Stimulated activated naive B cell treated with anti-CD40 and anti-IgM and Interleukin-4, amounts not matched to agents 10 μg/mL and 1 μg/mL and 100 μg/mL, for 72 hours (primary cell): ENCODE results near the gene CACYBP.

Experiments
- ATAC-seq, 2 donors: fragments of 150-1000 bp; cut with Tn5 transposase; replicated peaks; 2 replicates each; pipeline ENCODE4 v1.10.0; 2021; ENCODE audit warnings: moderate library complexity in 1 of 2
- DNase-seq: peaks from one replicate; pipeline ENCODE4 v3.0.0; 2021
- H3K27ac Mint-ChIP-seq: one replicate; pipeline ENCODE4 v1.8.0; 2022; ENCODE audit warnings: mild to moderate bottlenecking, mixed read lengths
- H3K27me3 Mint-ChIP-seq, 2 donors: one replicate each; pipeline ENCODE4 v1.8.0; 2022; ENCODE audit warnings: mixed read lengths in 2 of 2
- H3K36me3 Mint-ChIP-seq, 2 donors: one replicate each; pipeline ENCODE4 v1.8.0; 2022; ENCODE audit warnings: mixed read lengths in 2 of 2, mild to moderate bottlenecking in 1 of 2
- H3K4me1 Mint-ChIP-seq, 2 donors: one replicate each; pipeline ENCODE4 v1.8.0; 2022; ENCODE audit warnings: mixed read lengths in 2 of 2, mild to moderate bottlenecking in 1 of 2
- H3K4me3 Mint-ChIP-seq, 2 donors: one replicate each; pipeline ENCODE4 v1.8.0; 2022; ENCODE audit warnings: mild to moderate bottlenecking in 2 of 2, mixed read lengths in 2 of 2, moderate library complexity in 1 of 2
- H3K9me3 Mint-ChIP-seq, 2 donors: one replicate each; pipeline ENCODE4 v1.8.0; 2022; ENCODE audit warnings: mixed read lengths in 2 of 2, mild to moderate bottlenecking in 1 of 2

Gene CACYBP, protein sequence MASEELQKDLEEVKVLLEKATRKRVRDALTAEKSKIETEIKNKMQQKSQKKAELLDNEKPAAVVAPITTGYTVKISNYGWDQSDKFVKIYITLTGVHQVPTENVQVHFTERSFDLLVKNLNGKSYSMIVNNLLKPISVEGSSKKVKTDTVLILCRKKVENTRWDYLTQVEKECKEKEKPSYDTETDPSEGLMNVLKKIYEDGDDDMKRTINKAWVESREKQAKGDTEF

DNA sequence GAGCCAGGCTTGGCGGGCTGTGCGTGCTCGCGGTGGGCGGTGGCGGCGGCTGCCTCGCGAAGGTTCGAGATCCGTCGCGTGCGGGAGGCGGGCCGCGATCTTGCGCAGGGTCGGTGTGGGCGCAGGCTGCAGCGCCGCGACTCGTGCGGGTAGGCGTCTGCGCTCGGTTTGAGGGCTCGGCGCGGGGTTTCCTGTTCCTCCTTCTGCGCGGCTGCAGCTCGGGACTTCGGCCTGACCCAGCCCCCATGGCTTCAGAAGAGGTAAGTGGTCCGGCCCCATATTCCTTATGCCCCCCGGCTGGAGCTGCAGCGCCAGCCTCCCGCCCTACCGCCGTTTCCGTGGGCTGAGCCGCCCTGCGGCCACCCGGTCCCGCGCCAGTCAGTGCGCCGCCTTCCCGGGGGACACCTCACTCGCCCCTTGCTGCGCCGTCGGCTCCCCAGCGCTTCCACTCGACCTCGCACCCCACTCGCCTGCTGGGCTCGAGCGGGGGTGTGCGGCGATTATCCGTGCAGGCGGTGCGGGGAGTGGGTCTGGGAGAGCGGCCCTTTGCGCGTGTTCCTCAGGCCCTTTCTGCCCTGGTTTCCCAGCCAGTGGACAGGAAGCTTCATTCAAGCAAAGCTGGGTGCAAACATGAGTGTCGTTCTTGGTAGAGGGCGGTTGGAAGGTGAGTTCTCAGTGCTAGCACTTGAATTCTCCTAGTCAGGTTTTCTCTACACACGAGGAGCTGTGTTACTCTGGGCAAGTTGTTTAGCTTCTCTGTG lies at the start of gene CACYBP:
Gene CACYBP (plus strand): TSS at position 12 of the 761 bp plus-strand sequence. CDS start 234 bp downstream, at position 246.
- H3K9me3 Mint-ChIP-seq = no peaks in the 10 kb centered on the region
- no peaks in the 10 kb centered on the region for H3K27me3 Mint-ChIP-seq
- no peak within 1 kb of the TSS for H3K27ac Mint-ChIP-seq
- H3K36me3 Mint-ChIP-seq = peaks cover 7 to 15% of the 10 kb centered on the region in 2 donors
- no peak within 1 kb of the TSS for H3K4me3 Mint-ChIP-seq
- DNase-seq = no peak
- peak; percentile 3 to 66 for ATAC-seq
- H3K4me1 Mint-ChIP-seq = peaks cover 13 to 30% of the 10 kb centered on the region in 2 donors

- H3K4me1 Mint-ChIP-seq = peaks cover 29 to 69% of the 10 kb centered on the region in 2 donors
- DNase-seq = peak; percentile 72
- H3K27ac Mint-ChIP-seq = peak overlapping the region; percentile 89
- no peaks in the 10 kb centered on the region for H3K9me3 Mint-ChIP-seq
- peaks cover 13% of the 10 kb centered on the region in 2 donors for H3K36me3 Mint-ChIP-seq
- peak; percentile 86 for ATAC-seq
- H3K4me3 Mint-ChIP-seq = peak overlapping the region; percentile 56 to 78
- H3K27me3 Mint-ChIP-seq = no peaks in the 10 kb centered on the region
Measured at GRCh38 chr1:174953285-174954072, 46.3 kb upstream of the CACYBP start.

GRCh38 chr1:174954073-174954460 lies 45.7 kb upstream of the CACYBP start:
- H3K27ac Mint-ChIP-seq = peak overlapping the region; percentile 87
- H3K4me1 Mint-ChIP-seq = peaks cover 29 to 66% of the 10 kb centered on the region in 2 donors
- peaks cover 14% of the 10 kb centered on the region in 2 donors for H3K36me3 Mint-ChIP-seq
- H3K9me3 Mint-ChIP-seq = no peaks in the 10 kb centered on the region
- ATAC-seq = peak; percentile 46 to 55
- no peak for DNase-seq
- H3K27me3 Mint-ChIP-seq = no peaks in the 10 kb centered on the region
- peak overlapping the region; percentile 60 to 78 for H3K4me3 Mint-ChIP-seq

DNA sequence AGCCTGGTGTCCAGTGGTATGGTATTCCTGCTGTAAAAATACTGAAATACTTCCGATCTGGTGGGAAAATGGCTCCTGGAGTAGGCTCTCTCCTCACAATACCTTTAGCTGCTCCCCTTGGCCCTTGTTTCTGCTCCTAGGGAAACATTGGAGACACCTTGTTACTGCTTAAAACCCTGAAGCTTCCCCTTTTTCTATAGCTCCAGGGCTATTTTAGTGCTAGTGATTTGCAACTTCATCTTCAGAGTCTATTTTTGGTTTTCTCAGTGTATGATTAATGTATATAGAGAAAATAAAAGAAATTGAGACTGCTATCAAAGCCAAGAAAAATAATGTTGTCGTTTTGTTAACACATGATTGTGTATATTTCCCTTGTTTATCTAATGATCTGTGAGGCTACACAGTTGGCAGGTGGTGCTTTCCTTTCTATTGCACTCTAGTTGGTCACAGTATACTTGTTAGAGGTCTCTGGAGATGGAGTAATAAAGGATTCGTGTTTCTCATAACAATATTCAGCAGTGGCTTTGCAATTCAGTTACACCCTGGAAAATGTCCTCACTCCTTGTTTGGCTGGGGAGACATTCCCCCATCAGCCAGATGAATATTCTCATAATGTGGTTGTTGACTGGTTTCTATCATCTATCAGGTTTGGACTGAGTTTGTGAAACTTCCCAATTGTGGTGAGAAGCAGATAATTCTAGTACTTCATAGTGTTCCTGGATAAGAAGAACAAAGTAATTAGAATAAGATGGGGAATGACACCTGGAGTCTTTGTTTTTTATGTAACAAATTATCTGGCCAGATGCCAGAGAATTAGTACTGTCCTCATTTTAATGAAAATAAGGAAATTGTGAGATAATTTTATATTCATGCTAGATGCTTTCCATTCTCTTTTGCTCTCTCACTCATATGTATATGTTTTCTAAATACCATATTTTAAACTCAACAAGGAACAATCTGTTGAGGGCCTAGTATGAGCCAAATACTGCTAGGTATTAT lies 44.8 kb upstream of the CACYBP start:
- DNase-seq = no peak
- H3K27me3 Mint-ChIP-seq = no peaks in the 10 kb centered on the region
- H3K9me3 Mint-ChIP-seq = no peaks in the 10 kb centered on the region
- H3K27ac Mint-ChIP-seq = peak overlapping the region; percentile 87
- ATAC-seq = no peak
- peaks cover 14% of the 10 kb centered on the region in 2 donors for H3K36me3 Mint-ChIP-seq
- H3K4me1 Mint-ChIP-seq = peaks cover 26 to 57% of the 10 kb centered on the region in 2 donors
- H3K4me3 Mint-ChIP-seq = peak overlapping the region; percentile 29 to 65

GRCh38 chr1:174956086-174956485 lies 43.7 kb upstream of the CACYBP start:
- no peak for ATAC-seq
- H3K4me3 Mint-ChIP-seq = no peak overlapping the region
- no peaks in the 10 kb centered on the region for H3K9me3 Mint-ChIP-seq
- H3K27me3 Mint-ChIP-seq = no peaks in the 10 kb centered on the region
- DNase-seq = no peak
- peaks cover 10 to 11% of the 10 kb centered on the region in 2 donors for H3K36me3 Mint-ChIP-seq
- H3K27ac Mint-ChIP-seq = no peak overlapping the region
- H3K4me1 Mint-ChIP-seq = peaks cover 21 to 46% of the 10 kb centered on the region in 2 donors

GRCh38 chr1:174956976-174957375 lies 42.8 kb upstream of the CACYBP start:
- Mint-ChIP-seq H3K9me3 (no peaks in the 10 kb centered on the region), H3K4me1 (peaks cover 21 to 37% of the 10 kb centered on the region in 2 donors), H3K4me3 (no peak overlapping the region), H3K36me3 (peaks cover 10% of the 10 kb centered on the region in 2 donors), H3K27me3 (no peaks in the 10 kb centered on the region), H3K27ac (no peak overlapping the region)
- DNase-seq (no peak), ATAC-seq (no peak)

- peaks cover 10% of the 10 kb centered on the region in 2 donors for H3K36me3 Mint-ChIP-seq
- H3K9me3 Mint-ChIP-seq = no peaks in the 10 kb centered on the region
- H3K4me1 Mint-ChIP-seq = peaks cover 21 to 34% of the 10 kb centered on the region in 2 donors
- no peak overlapping the region for H3K4me3 Mint-ChIP-seq
- no peaks in the 10 kb centered on the region for H3K27me3 Mint-ChIP-seq
- H3K27ac Mint-ChIP-seq = no peak overlapping the region
- DNase-seq = no peak
- no peak for ATAC-seq
Measured at GRCh38 chr1:174957829-174958228, 41.9 kb upstream of the CACYBP start.

DNA sequence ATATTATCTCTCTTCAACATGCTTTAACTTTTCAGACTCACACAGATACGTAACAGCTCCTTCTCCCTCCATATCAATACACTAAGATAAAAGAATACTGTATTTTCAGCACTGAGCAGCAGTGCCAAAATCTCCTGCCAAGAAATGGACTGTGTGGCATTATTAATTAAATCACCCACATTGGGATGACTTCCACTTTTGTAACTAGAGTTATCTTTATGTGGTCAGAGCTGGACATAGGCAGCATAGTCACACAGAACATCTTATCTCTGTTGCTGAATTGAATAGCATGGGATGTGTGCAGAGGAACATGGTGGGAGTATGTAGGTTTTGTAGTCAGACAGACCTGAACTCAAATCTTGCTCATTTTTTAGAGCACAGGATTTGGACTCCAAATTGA lies 41.4 kb upstream of the CACYBP start:
- H3K27ac Mint-ChIP-seq = peak overlapping the region; percentile 38
- no peak overlapping the region for H3K4me3 Mint-ChIP-seq
- no peaks in the 10 kb centered on the region for H3K27me3 Mint-ChIP-seq
- H3K36me3 Mint-ChIP-seq = peaks cover 10% of the 10 kb centered on the region in 2 donors
- H3K4me1 Mint-ChIP-seq = peaks cover 18 to 34% of the 10 kb centered on the region in 2 donors
- no peak for ATAC-seq
- DNase-seq = no peak
- H3K9me3 Mint-ChIP-seq = no peaks in the 10 kb centered on the region

- H3K9me3 Mint-ChIP-seq = no peaks in the 10 kb centered on the region
- H3K36me3 Mint-ChIP-seq = peaks cover 10 to 14% of the 10 kb centered on the region in 2 donors
- H3K4me1 Mint-ChIP-seq = peaks cover 19 to 34% of the 10 kb centered on the region in 2 donors
- no peak overlapping the region for H3K4me3 Mint-ChIP-seq
- ATAC-seq (no peak), DNase-seq (no peak)
- H3K27ac Mint-ChIP-seq = no peak overlapping the region
- H3K27me3 Mint-ChIP-seq = no peaks in the 10 kb centered on the region
Measured at GRCh38 chr1:174960362-174960761, 39.4 kb upstream of the CACYBP start.

DNA sequence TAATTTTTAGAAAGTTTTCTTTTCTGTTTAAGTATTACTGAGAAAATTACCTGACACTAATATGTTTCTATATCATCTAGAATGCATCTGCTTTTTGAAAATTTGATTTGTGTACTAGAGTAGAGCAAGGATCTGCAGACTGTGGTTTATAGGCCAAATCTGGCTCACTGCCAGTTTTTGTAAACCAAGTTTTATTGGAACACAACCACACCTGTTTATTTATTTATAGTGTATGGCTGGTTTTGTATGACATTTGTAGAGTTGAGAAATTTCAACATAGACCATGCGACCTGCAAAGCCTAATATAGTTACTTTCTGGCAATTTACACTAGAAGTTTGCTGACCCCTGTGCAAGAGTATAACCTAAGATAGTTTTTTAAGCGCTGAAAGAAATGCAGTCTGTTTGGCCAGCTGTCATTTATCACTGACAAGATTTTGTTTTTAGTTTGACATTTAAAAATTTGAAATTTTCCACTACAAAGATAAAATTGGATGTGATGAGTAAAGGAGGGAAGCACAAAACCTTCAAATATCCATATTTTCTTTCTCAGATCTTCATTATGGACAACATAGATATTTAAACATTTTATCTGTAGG lies 36.1 kb upstream of the CACYBP start:
- peaks cover 24 to 43% of the 10 kb centered on the region in 2 donors for H3K4me1 Mint-ChIP-seq
- H3K4me3 Mint-ChIP-seq = no peak overlapping the region
- H3K36me3 Mint-ChIP-seq = peaks cover 0 to 4% of the 10 kb centered on the region in 2 donors
- no peaks in the 10 kb centered on the region for H3K9me3 Mint-ChIP-seq
- peak overlapping the region; percentile 76 for H3K27ac Mint-ChIP-seq
- no peak for ATAC-seq
- no peaks in the 10 kb centered on the region for H3K27me3 Mint-ChIP-seq
- no peak for DNase-seq

DNA sequence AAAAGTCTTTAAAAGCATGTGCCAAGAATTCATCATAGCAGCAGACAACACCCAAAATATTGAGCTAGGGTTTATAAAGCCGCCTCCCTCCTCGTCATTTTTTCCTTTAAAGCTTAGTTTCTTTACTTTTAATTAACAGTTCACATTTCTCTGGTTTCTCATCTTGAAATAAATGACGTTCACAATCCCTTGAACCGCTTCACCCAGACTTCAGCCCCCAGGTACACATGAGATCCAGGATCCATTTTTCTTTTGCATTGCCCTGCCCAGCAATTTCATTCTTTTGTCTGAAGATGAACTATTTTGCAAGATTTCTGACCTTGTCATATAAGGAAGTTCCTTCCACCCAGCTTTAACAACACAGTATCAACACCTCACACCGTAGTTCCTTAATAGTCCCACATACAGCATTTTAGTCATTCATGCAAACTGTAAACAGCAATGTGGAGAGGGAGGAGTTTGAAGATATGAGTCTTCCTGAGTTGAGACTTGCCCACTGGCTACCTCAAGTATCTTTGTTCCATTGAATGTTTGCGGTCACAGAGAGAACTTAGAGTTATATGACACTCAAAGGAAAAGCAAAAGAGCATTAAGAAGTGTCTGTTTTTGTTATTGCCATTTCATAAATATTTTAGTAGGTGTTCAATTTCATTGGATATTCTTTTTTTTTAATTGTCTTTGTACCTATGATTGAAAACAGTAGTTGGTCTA lies 35.3 kb upstream of the CACYBP start:
- DNase-seq = no peak

GRCh38 chr1:174964972-174965361 lies 34.8 kb upstream of the CACYBP start:
- Mint-ChIP-seq H3K4me1 (peaks cover 34 to 52% of the 10 kb centered on the region in 2 donors), H3K27me3 (no peaks in the 10 kb centered on the region), H3K9me3 (no peaks in the 10 kb centered on the region), H3K36me3 (peaks cover 2 to 7% of the 10 kb centered on the region in 2 donors), H3K4me3 (peak overlapping the region; percentile 18 to 51), H3K27ac (peak overlapping the region; percentile 76)
- ATAC-seq = peak; percentile 2 to 10
- no peak for DNase-seq

More for the DNA sequence above, 35.3 kb upstream of the CACYBP start:
- peak overlapping the region; percentile 76 for H3K27ac Mint-ChIP-seq
- no peaks in the 10 kb centered on the region for H3K27me3 Mint-ChIP-seq
- no peaks in the 10 kb centered on the region for H3K9me3 Mint-ChIP-seq
- H3K4me1 Mint-ChIP-seq = peaks cover 31 to 51% of the 10 kb centered on the region in 2 donors
- ATAC-seq = peak; percentile 82 to 86
- peaks cover 2 to 4% of the 10 kb centered on the region in 2 donors for H3K36me3 Mint-ChIP-seq
- peak overlapping the region; percentile 18 to 51 for H3K4me3 Mint-ChIP-seq
